HPDE6-E6E7 (cell line): ENCODE results near the gene SMIM22.

Experiments used
- DNase-seq: peaks from one replicate; pipeline ENCODE4 v3.0.0; 2011; ENCODE audit warnings: missing footprints; ENCODE audit errors: extremely low spot score

SMIM22 gene

GRCh38 chr16:4814542-4815173 is 19.5 kb downstream of the SMIM22 start:
- no peak for DNase-seq

- DNase-seq: no peak
Observed at GRCh38 chr16:4820652-4821051, 25.5 kb downstream of the SMIM22 start.

GRCh38 chr16:4825196-4825595 is 30.0 kb downstream of the SMIM22 start:
- DNase-seq: no peak

- no peak for DNase-seq
Observed at GRCh38 chr16:4826526-4826925, 31.4 kb downstream of the SMIM22 start.

GRCh38 chr16:4826980-4827379 is 31.8 kb downstream of the SMIM22 start:
- DNase-seq: no peak

- no peak for DNase-seq
Observed at GRCh38 chr16:4828567-4829321, 33.6 kb downstream of the SMIM22 start.

- no peak for DNase-seq
Observed at GRCh38 chr16:4830408-4830807, 35.2 kb downstream of the SMIM22 start.

- no peak for DNase-seq
Observed at GRCh38 chr16:4831616-4832015, 36.4 kb downstream of the SMIM22 start.

GRCh38 chr16:4832698-4833343 is 37.7 kb downstream of the SMIM22 start:
- DNase-seq: no peak

- no peak for DNase-seq
Observed at GRCh38 chr16:4833584-4833983, 38.4 kb downstream of the SMIM22 start.

- no peak for DNase-seq
Observed at GRCh38 chr16:4836727-4837126, 41.6 kb downstream of the SMIM22 start.

- no peak for DNase-seq
Observed at GRCh38 chr16:4837733-4838501, 42.7 kb downstream of the SMIM22 start.

- DNase-seq: no peak
Observed at GRCh38 chr16:4839942-4840341, 44.8 kb downstream of the SMIM22 start.

- DNase-seq: no peak
Observed at GRCh38 chr16:4840984-4841383, 45.8 kb downstream of the SMIM22 start.
